Endothelial cell of umbilical vein (primary cell): ENCODE measurements around the gene SLC30A4. TPM values are rescaled to one million over a fixed set of nuclear protein-coding genes. Genes with fewer than 3 reads are reported as not detected.

Source experiments
- BruUV-seq: library from RNA; stranded (reverse); fragments of 400-500 nt; replicated peaks from 2 replicates; lab custom pipeline; 2021; lab: Mats Ljungman, UMichigan
- CTCF ChIA-PET: fragments of 300-600, 350-600 bp; sonication (Branson Sonifier 250); formaldehyde crosslinking; loops from one replicate; lab custom pipeline; 2021; ENCODE audit warnings: antibody characterized with exemption, inconsistent platforms; lab: Charles Lee
- POLR2A ChIA-PET: fragments of 300-600, 350-600 bp; sonication (Branson Sonifier 250); formaldehyde crosslinking; loops from one replicate; lab custom pipeline; 2021; ENCODE audit warnings: antibody characterized with exemption, inconsistent platforms; lab: Charles Lee
- DNase-seq: peaks from one replicate; pipeline ENCODE4 v3.0.0-alpha.2; 2011; ENCODE audit warnings: low read depth, low spot score
- FAIRE-seq: peaks from 2 replicates; lab custom pipeline; 2011; peaks lifted over from hg19 to GRCh38; lab: Jason Lieb, UNC
- H2AFZ ChIP-seq: 2 replicates; pipeline ENCODE4 v1.6.0; 2012; ENCODE audit warnings: low read depth, low read length, control low read depth, inconsistent platforms
- H3K27ac ChIP-seq: 2 replicates; pipeline ENCODE4 v1.5.1; 2011; ENCODE audit warnings: low read depth, mild to moderate bottlenecking, control low read depth, low read length, moderate library complexity; ENCODE audit not compliant: insufficient read depth
- H3K27me3 ChIP-seq, 2 experiments: 2 replicates each; pipeline versions ENCODE4 v1.6.0 to v1.6.1; 2011; ENCODE audit warnings: low read length in 2 of 2, mixed read lengths in 1 of 2; ENCODE audit not compliant: control insufficient read depth in 2 of 2, insufficient read depth in 2 of 2
- H3K36me3 ChIP-seq, 2 experiments: 2 replicates in 1 of 2; 3 replicates in 1 of 2; pipeline ENCODE4 v1.5.1; 2011; ENCODE audit warnings: low read length in 2 of 2, mild to moderate bottlenecking in 1 of 2, moderate library complexity in 1 of 2; ENCODE audit not compliant: control insufficient read depth in 2 of 2, insufficient read depth in 2 of 2; ENCODE audit errors: extremely low read depth in 1 of 2
- H3K4me1 ChIP-seq: 3 replicates; pipeline ENCODE4 v1.5.1; 2011; ENCODE audit warnings: mild to moderate bottlenecking, low read length; ENCODE audit not compliant: control insufficient read depth, insufficient read depth; ENCODE audit errors: extremely low read depth
- H3K4me2 ChIP-seq: 2 replicates; pipeline ENCODE4 v1.6.1; 2011; ENCODE audit warnings: low read length, control low read depth, mixed read lengths; ENCODE audit not compliant: insufficient read depth
- H3K4me3 ChIP-seq, 3 experiments: fragments of 200-600 bp in 1 of 3; sonication (generic), shearing (Covaris generic) in 1 of 3; replicated peaks in 1 of 3; 2 replicates each; pipeline ENCODE4 v1.5.1; 2011 to 2016; ENCODE audit warnings: control low read depth in 3 of 3, low read length in 3 of 3, mild to moderate bottlenecking in 2 of 3, inconsistent platforms in 1 of 3, low read depth in 1 of 3, moderate library complexity in 1 of 3; ENCODE audit not compliant: insufficient read depth in 1 of 3
- H3K79me2 ChIP-seq: 2 replicates; pipeline ENCODE4 v1.6.0; 2012; ENCODE audit warnings: low read length, inconsistent platforms; ENCODE audit not compliant: control insufficient read depth, insufficient read depth
- H3K9ac ChIP-seq: replicated peaks from 2 replicates; pipeline ENCODE3; 2011; ENCODE audit warnings: low read length, control low read depth; ENCODE audit not compliant: insufficient read depth; ENCODE audit errors: extremely low read depth
- H3K9me1 ChIP-seq: replicated peaks from 3 replicates; pipeline ENCODE4 v1.6.0; 2011; ENCODE audit warnings: mild to moderate bottlenecking, low read length; ENCODE audit not compliant: control insufficient read depth, insufficient read depth; ENCODE audit errors: extremely low read depth
- H3K9me3 ChIP-seq: replicated peaks from 2 replicates; pipeline ENCODE4 v1.5.1; 2012; ENCODE audit warnings: low read length, inconsistent platforms; ENCODE audit not compliant: control insufficient read depth, insufficient read depth
- H4K20me1 ChIP-seq: replicated peaks from 2 replicates; pipeline ENCODE3; 2011; ENCODE audit warnings: mild to moderate bottlenecking, low read length; ENCODE audit not compliant: control insufficient read depth, insufficient read depth; ENCODE audit errors: extremely low read depth
- EZH2 ChIP-seq: IDR thresholded peaks from 2 replicates; pipeline ENCODE4 v1.6.1; 2012; ENCODE audit warnings: borderline replicate concordance, low read depth, mild to moderate bottlenecking, moderate library complexity, low read length, inconsistent platforms; ENCODE audit not compliant: severe bottlenecking
- FOS ChIP-seq: IDR thresholded peaks from 2 replicates; pipeline ENCODE4 v1.6.1; 2011; ENCODE audit warnings: mild to moderate bottlenecking, low read length, moderate library complexity, borderline replicate concordance; ENCODE audit not compliant: insufficient read depth
- GATA2 ChIP-seq: IDR thresholded peaks from 2 replicates; pipeline ENCODE4 v1.7.0; 2011; ENCODE audit warnings: low read depth, mild to moderate bottlenecking, moderate library complexity, mixed read lengths, low read length; ENCODE audit not compliant: insufficient read length, insufficient read depth
- JUN ChIP-seq: IDR thresholded peaks from 2 replicates; pipeline ENCODE4 v1.6.1; 2011; ENCODE audit warnings: borderline replicate concordance, low read depth; ENCODE audit not compliant: insufficient read length, insufficient read depth
- MAX ChIP-seq: IDR thresholded peaks from 2 replicates; pipeline ENCODE4 v1.6.1; 2011; ENCODE audit not compliant: insufficient read depth, insufficient read length
- MYC ChIP-seq: IDR thresholded peaks from one replicate; pipeline ENCODE4 v1.6.1; 2011; ENCODE audit warnings: mild to moderate bottlenecking, low read depth, low read length
- POLR2A ChIP-seq: IDR thresholded peaks from 2 replicates; pipeline ENCODE4 v1.6.1; 2012; ENCODE audit warnings: low read depth, mild to moderate bottlenecking, control low read depth, low read length
- POLR2AphosphoS5 ChIP-seq: IDR thresholded peaks from 2 replicates; pipeline ENCODE4 v1.6.1; 2012; ENCODE audit warnings: low read depth, mild to moderate bottlenecking, control low read depth, low read length, moderate library complexity; ENCODE audit not compliant: insufficient read depth
- dilution Hi-C: fragments of 300-500 bp; cut with MboI; formaldehyde crosslinking; loops from one replicate; pipeline ENCODE4 v1.15.0; 2019; ENCODE audit warnings: low sequenced_read_pairs; ENCODE audit not compliant: extremely low pct_ligation_motif_present
- intact Hi-C: fragments of 100-400 bp; cut with micrococcal nuclease; formaldehyde crosslinking; loops from one replicate; pipeline ENCODE4 v1.10.0; 2022
- polyA plus RNA-seq, 4 experiments: library from polyadenylated mRNA; depleted of rRNA in 3 of 4; stranded (reverse) in 3 of 4; unstranded in 1 of 4; fragments of >200 nt; gene quantifications; 2 replicates each; pipeline versions ENCODE4 v1.2.1 to v1.2.3, GENCODE V29; 2011 to 2012; ENCODE audit warnings: missing spikeins in 1 of 4
- total RNA-seq: library from RNA; stranded (reverse); gene quantifications from 2 replicates; pipeline ENCODE4 v1.2.3, GENCODE V29; 2021
- TF ChIP-seq, protein P1 (sequence below), 2 donors: IDR thresholded peaks; 1 replicate in 1 of 2; 2 replicates in 1 of 2; pipeline ENCODE4 v1.5.1; 2011; ENCODE audit warnings: low read length in 2 of 2, mild to moderate bottlenecking in 2 of 2, moderate library complexity in 2 of 2, control low read depth in 1 of 2, inconsistent platforms in 1 of 2, low read depth in 1 of 2; ENCODE audit not compliant: insufficient read depth in 1 of 2; ENCODE audit errors: extremely low read depth in 1 of 2

The SLC30A4 gene
- total and polyA plus RNA-seq, 2 donors (not counting 3 experiments of a cell fraction or from before 2014, with no cell fraction given), result 2.7 to 3.9 TPM

GRCh38 chr15:45544266-45545023, 21.9 kb upstream of the SLC30A4 start:
- no peak overlapping the region for H3K4me3 ChIP-seq
- FAIRE-seq (no peak), DNase-seq (no peak)
- ChIA-PET CTCF (no interaction called here), POLR2A (no interaction called here)
- no peak overlapping the region for H3K9ac ChIP-seq
- H3K4me1 ChIP-seq, result no peaks in the 10 kb centered on the region
- no peaks in the 10 kb centered on the region for H4K20me1 ChIP-seq
- H3K79me2 ChIP-seq, result no peaks in the 10 kb centered on the region
- BruUV-seq, result no TSS peak
- H3K4me2 ChIP-seq, result no peak overlapping the region
- intact Hi-C loops (no loop called here), dilution Hi-C loops (no loop called here)
- H3K36me3 ChIP-seq, result no peaks in the 10 kb centered on the region
- no peaks in the 10 kb centered on the region for H3K9me3 ChIP-seq
- no peak overlapping the region for H2AFZ ChIP-seq
- no peaks in the 10 kb centered on the region for H3K9me1 ChIP-seq
- H3K27me3 ChIP-seq, result peaks cover 0 to 3% of the 10 kb centered on the region in 2 experiments
- H3K27ac ChIP-seq, result no peak overlapping the region
- TF ChIP-seq POLR2AphosphoS5 (no peak), GATA2 (no peak), MAX (no peak), JUN (no peak), MYC (no peak), EZH2 (no peak), FOS (no peak), POLR2A (no peak)
- TF ChIP-seq, protein P1, sequence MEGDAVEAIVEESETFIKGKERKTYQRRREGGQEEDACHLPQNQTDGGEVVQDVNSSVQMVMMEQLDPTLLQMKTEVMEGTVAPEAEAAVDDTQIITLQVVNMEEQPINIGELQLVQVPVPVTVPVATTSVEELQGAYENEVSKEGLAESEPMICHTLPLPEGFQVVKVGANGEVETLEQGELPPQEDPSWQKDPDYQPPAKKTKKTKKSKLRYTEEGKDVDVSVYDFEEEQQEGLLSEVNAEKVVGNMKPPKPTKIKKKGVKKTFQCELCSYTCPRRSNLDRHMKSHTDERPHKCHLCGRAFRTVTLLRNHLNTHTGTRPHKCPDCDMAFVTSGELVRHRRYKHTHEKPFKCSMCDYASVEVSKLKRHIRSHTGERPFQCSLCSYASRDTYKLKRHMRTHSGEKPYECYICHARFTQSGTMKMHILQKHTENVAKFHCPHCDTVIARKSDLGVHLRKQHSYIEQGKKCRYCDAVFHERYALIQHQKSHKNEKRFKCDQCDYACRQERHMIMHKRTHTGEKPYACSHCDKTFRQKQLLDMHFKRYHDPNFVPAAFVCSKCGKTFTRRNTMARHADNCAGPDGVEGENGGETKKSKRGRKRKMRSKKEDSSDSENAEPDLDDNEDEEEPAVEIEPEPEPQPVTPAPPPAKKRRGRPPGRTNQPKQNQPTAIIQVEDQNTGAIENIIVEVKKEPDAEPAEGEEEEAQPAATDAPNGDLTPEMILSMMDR (IDR thresholded peaks at IDR 0.05; ENCODE audit: extremely low read depth in 1 of 2, insufficient read depth in 1 of 2, low read depth in 1 of 2, low read length in 2 of 2), result no peak
